Upper lobe of left lung (tissue), 6 donors: ENCODE results near the gene TNRC6B. TPM values are rescaled to one million over a fixed set of nuclear protein-coding genes. Genes with fewer than 3 reads are reported as not detected.
A peak's percentile ranks its signal among the peaks of the same experiment; 100 is the strongest.

Experiments used
- ATAC-seq, 2 donors: fragments of 200-7000 bp; cut with Tn5 transposase; one replicate each; pipeline ENCODE4 v1.9.1; 2022; ENCODE audit warnings: mild to moderate bottlenecking in 2 of 2, moderate library complexity in 2 of 2; ENCODE audit not compliant: low FRiP score in 2 of 2
- DNase-seq, 2 donors: peaks; one replicate each; pipeline ENCODE4 v3.0.0-alpha.2; 2019 to 2020
- H3K27ac ChIP-seq, 4 donors: fragments of 200-600 bp; sonication (generic); one replicate each; pipeline ENCODE4 v1.5.1; 2016 to 2019
- H3K27me3 ChIP-seq, 4 donors: fragments of 200-600 bp; sonication (generic); one replicate each; pipeline ENCODE4 v1.5.1; 2017 to 2019
- H3K36me3 ChIP-seq, 4 donors: fragments of 200-600 bp; sonication (generic); one replicate each; pipeline ENCODE4 v1.5.1; 2016 to 2019
- H3K4me1 ChIP-seq, 4 donors: fragments of 200-600 bp; sonication (generic); one replicate each; pipeline ENCODE4 v1.5.1; 2018 to 2019
- H3K4me3 ChIP-seq, 4 donors: fragments of 200-600 bp; sonication (generic); one replicate each; pipeline ENCODE4 v1.5.1; 2017 to 2019; ENCODE audit warnings: mild to moderate bottlenecking in 2 of 4, moderate library complexity in 1 of 4
- H3K9me3 ChIP-seq, 4 donors: fragments of 200-600 bp; sonication (generic); one replicate each; pipeline ENCODE4 v1.5.1; 2018 to 2019
- CTCF ChIP-seq, 6 experiments: fragments of 450-650 bp in 4 of 6; fragments of 200-600 bp in 2 of 6; sonication (generic) in 2 of 6; IDR thresholded peaks; one replicate each; pipeline ENCODE4 v1.5.1; 2016 to 2019; ENCODE audit warnings: antibody characterized with exemption in 6 of 6
- EP300 ChIP-seq, 4 donors: sonication (generic); formaldehyde crosslinking; IDR thresholded peaks; one replicate each; pipeline ENCODE4 v1.5.1; 2017; ENCODE audit warnings: antibody characterized with exemption in 4 of 4, control low read depth in 2 of 4
- POLR2A ChIP-seq, 4 donors: fragments of 450-650 bp; IDR thresholded peaks; one replicate each; pipeline ENCODE4 v1.5.1; 2016 to 2017; ENCODE audit warnings: antibody characterized with exemption in 4 of 4, mild to moderate bottlenecking in 2 of 4
- POLR2AphosphoS5 ChIP-seq, 2 donors: sonication (generic); formaldehyde crosslinking; IDR thresholded peaks; one replicate each; pipeline ENCODE4 v1.5.1; 2017; ENCODE audit warnings: antibody characterized with exemption in 2 of 2
- WGBS, 2 donors: methylation state at CpG; one replicate each; pipeline ENCODE4 v1.1.5; 2017 to 2018; 5-methylcytosine and 5-hydroxymethylcytosine counted together
- total RNA-seq, 6 donors: library from RNA; depleted of rRNA in 4 of 6; stranded (reverse); fragments of >200 nt in 4 of 6; gene quantifications; one replicate each; pipeline versions ENCODE4 v1.1.0 to v1.2.1, GENCODE V29; 2016 to 2021
- donor health status: DM: no; HTN: no; CAD: no; lungs with moderate emphysema.
- donor health status: DM: no; HTN: yes; CAD: no; lungs with severe emphysema.

The TNRC6B gene
- total RNA-seq, 6 donors from 2014 or later, result 18.1 to 106 (median 60.3) TPM

- H3K36me3 ChIP-seq, result no peaks in the 10 kb centered on the region
- peaks cover 48 to 72% (median 66%) of the 10 kb centered on the region in 4 donors for H3K4me1 ChIP-seq
- ATAC-seq (no peak), DNase-seq (no peak)
- WGBS, 2 donors, result 66 to 68% methylated on average over 11 of the region's 11 CpGs
- no peaks in the 10 kb centered on the region for H3K27me3 ChIP-seq
- no peak for TF ChIP-seq POLR2A (IDR thresholded peaks at IDR 0.05)
- no peak for TF ChIP-seq CTCF (IDR thresholded peaks at IDR 0.05)
- TF ChIP-seq POLR2AphosphoS5 (IDR thresholded peaks at IDR 0.05), result no peak
- TF ChIP-seq EP300 (IDR thresholded peaks at IDR 0.05), result no peak
- no peaks in the 10 kb centered on the region for H3K9me3 ChIP-seq
- H3K27ac ChIP-seq, result peak overlapping the region in 1 of 4 donors; percentile 42
- no peak overlapping the region for H3K4me3 ChIP-seq
These were observed 38.5 kb downstream of the TNRC6B start for GRCh38 chr22:40216041-40216756.

GRCh38 chr22:40218152-40218551 is 40.4 kb downstream of the TNRC6B start:
- no peaks in the 10 kb centered on the region for H3K27me3 ChIP-seq

GRCh38 chr22:40218723-40219294 is 41.1 kb downstream of the TNRC6B start:
- Histone ChIP-seq H3K27ac (peak overlapping the region in 1 of 4 donors; percentile 42), H3K4me1 (peaks cover 48 to 67% (median 50%) of the 10 kb centered on the region in 4 donors), H3K4me3 (no peak overlapping the region), H3K27me3 (no peaks in the 10 kb centered on the region), H3K36me3 (no peaks in the 10 kb centered on the region), H3K9me3 (no peaks in the 10 kb centered on the region)
- TF ChIP-seq POLR2A (IDR thresholded peaks at IDR 0.05) (no peak), EP300 (IDR thresholded peaks at IDR 0.05) (no peak), POLR2AphosphoS5 (IDR thresholded peaks at IDR 0.05) (no peak), CTCF (IDR thresholded peaks at IDR 0.05) (no peak)
- ATAC-seq, result no peak
- 79 to 80% methylated on average over 6 of the region's 6 CpGs for WGBS, 2 donors
- DNase-seq, result no peak

More at GRCh38 chr22:40218152-40218551, 40.4 kb downstream of the TNRC6B start:
- no peak for DNase-seq
- Histone ChIP-seq H3K27ac (no peak overlapping the region), H3K9me3 (no peaks in the 10 kb centered on the region), H3K4me1 (peaks cover 48 to 68% (median 55%) of the 10 kb centered on the region in 4 donors), H3K36me3 (no peaks in the 10 kb centered on the region), H3K4me3 (no peak overlapping the region)
- 80 to 89% methylated on average over 4 of the region's 4 CpGs for WGBS, 2 donors
- ATAC-seq, result no peak
- TF ChIP-seq POLR2AphosphoS5 (IDR thresholded peaks at IDR 0.05) (no peak), CTCF (IDR thresholded peaks at IDR 0.05) (no peak), EP300 (IDR thresholded peaks at IDR 0.05) (no peak), POLR2A (IDR thresholded peaks at IDR 0.05) (no peak)

GRCh38 chr22:40220316-40221054 is 42.8 kb downstream of the TNRC6B start:
- H3K9me3 ChIP-seq, result no peaks in the 10 kb centered on the region
- H3K4me3 ChIP-seq, result peak overlapping the region in 1 of 4 donors; percentile 10
- WGBS, 2 donors, result 28 to 33% methylated on average over 8 of the region's 8 CpGs
- no peaks in the 10 kb centered on the region for H3K27me3 ChIP-seq
- H3K36me3 ChIP-seq, result no peaks in the 10 kb centered on the region
- DNase-seq (no peak), ATAC-seq (peak; percentile 37 to 59)
- peak overlapping the region; percentile 1 to 71 (median 40) for H3K27ac ChIP-seq
- no peak for TF ChIP-seq POLR2A (IDR thresholded peaks at IDR 0.05)
- no peak for TF ChIP-seq POLR2AphosphoS5 (IDR thresholded peaks at IDR 0.05)
- TF ChIP-seq CTCF (IDR thresholded peaks at IDR 0.05), result peak in 1 of 6 experiments; percentile 13
- no peak for TF ChIP-seq EP300 (IDR thresholded peaks at IDR 0.05)
- peaks cover 39 to 54% (median 43%) of the 10 kb centered on the region in 4 donors for H3K4me1 ChIP-seq
